ENCODE data around the gene TWF2.

Gene TWF2

GRCh38 chr3:52237006-52237656, 1.8 kb downstream of the TWF2 start:
- peak; percentile 1 for DNase-seq

DNA sequence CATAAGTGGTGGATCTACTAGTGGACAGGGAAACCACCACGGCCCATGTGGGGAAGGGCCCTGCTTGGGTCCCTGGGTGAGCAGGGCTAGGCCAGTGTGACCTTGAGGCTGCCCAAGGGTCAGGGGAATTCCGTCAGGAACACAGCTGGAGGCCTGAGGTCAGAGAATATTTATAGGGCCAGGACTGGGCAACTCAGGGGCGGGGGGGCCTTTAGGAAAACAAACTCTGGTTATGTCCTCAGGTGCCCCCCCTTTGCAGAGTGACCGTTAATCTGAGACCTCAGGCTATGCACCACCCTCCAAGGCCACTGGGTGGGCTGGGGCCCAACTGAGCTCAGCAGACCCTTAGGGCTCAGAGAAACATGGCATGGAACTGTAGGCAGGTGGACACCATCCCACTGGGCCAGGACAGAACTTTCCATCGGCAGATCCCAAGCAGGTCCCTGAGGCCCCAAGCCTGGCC, 2.5 kb downstream of the TWF2 start:
- no peak for DNase-seq

- DNase-seq = no peak
Measured at GRCh38 chr3:52234516-52235447, 4.2 kb downstream of the TWF2 start.

GRCh38 chr3:52233968-52234367, 5.0 kb downstream of the TWF2 start:
- no peak for DNase-seq

- DNase-seq = no peak
Measured at GRCh38 chr3:52233108-52233591, 5.8 kb downstream of the TWF2 start.

DNA sequence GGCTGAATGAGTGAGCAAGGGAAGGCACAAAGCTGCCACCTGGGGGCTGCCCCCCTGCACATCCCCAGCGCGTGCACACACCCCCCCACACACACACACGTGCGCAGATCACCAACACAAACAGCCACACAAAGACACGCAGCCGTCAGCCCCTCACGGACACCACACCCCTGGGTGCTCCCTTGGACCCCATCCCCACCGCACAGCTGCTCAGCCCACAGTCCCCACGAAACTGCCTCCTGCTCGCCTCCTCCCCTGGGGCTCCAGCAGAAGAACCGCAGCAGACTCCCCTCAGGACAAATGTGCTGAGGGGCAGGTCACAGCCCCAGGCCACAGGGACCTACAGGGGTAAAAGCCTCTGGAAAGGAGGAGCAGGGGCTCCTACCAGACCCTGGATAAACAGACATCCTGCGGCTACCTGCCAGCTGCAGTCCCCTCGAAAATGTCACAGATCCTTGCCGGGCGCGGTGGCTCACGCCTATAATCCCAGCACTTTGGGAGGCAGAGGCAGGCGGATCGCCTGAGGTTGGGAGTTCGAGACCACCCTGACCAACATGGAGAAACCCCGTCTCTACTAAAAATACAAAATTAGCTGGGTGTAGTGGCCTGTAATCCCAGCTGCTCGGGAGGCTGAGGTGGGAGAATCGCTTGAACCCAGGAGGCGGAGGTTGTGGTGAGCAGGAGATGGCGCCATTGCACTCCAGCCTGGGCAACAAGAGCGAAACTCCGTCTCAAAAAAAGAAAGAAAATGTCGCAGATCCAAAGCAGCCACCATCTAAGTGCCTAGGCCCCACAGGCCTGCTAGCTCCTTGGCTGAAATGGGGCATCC, 6.5 kb downstream of the TWF2 start:
- peak; percentile 42 for DNase-seq

- peak; percentile 92 for DNase-seq
Measured at GRCh38 chr3:52231502-52232278, 7.3 kb downstream of the TWF2 start.

GRCh38 chr3:52230889-52231499, 8.0 kb downstream of the TWF2 start:
- no peak for DNase-seq

GRCh38 chr3:52230461-52230860, 8.5 kb downstream of the TWF2 start:
- DNase-seq = no peak

DNA sequence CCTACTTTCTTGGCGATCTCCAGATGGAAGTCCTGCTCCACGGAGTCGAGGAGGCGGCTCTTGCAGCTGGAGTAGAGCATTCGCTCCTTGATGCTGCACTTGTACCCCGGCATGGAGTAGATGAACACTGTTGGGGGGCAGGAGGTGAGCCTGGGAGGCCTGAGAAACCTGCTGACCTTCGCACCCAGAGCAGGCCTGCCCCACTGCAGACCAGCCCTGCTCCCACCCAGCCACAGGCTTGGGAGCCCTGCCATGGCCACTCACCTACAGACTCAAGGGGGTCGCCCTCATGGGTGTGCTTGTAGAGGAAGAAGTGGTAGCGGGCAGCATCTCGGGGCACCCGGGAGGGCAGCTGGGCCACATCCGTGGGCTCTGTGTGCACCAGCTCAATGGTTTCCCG, 9.3 kb downstream of the TWF2 start:
- no peak for DNase-seq

- DNase-seq = no peak
Measured at GRCh38 chr3:52228751-52229291, 10.1 kb downstream of the TWF2 start.

DNA sequence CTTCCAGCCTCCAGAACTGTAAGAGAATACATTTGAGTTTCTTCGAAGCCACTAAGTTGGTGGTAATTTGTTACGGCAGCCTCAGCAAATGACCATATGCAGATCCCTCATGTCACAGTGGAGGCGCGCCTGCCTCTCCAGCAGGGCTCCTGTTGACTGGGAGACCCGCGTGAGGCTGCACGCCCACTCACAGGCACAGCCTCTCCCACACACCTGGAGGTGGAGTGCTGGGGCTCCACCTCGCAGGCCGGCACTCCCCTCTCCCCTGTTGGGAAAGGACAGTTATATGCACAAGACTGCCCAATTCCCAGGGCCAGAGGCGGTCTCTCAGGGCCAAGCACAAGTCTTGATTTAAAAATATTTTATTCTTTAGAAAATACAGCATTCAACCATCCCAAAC, 10.7 kb downstream of the TWF2 start:
- no peak for DNase-seq

- DNase-seq = no peak
Measured at GRCh38 chr3:52227766-52228165, 11.2 kb downstream of the TWF2 start.

DNA sequence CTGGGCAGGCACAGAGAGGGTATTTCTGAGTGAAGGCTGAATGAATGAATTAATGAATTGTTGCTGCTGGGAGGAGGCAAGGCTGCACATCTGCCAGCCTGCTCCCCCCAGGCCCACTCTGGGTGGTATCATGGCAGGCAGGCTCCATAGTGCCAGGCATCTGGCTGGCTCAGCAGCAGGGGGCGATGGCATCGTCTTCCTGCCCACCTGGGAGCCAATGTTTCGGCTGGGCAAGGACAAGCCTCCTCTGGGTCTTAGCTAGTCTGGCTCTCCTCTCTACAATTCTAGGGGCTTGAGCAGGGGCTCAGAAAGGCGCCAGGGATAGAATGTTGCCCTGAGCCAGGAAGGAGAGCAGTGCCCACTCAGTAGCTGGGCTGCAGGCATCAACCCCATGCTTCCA, 11.8 kb downstream of the TWF2 start:
- no peak for DNase-seq

DNA sequence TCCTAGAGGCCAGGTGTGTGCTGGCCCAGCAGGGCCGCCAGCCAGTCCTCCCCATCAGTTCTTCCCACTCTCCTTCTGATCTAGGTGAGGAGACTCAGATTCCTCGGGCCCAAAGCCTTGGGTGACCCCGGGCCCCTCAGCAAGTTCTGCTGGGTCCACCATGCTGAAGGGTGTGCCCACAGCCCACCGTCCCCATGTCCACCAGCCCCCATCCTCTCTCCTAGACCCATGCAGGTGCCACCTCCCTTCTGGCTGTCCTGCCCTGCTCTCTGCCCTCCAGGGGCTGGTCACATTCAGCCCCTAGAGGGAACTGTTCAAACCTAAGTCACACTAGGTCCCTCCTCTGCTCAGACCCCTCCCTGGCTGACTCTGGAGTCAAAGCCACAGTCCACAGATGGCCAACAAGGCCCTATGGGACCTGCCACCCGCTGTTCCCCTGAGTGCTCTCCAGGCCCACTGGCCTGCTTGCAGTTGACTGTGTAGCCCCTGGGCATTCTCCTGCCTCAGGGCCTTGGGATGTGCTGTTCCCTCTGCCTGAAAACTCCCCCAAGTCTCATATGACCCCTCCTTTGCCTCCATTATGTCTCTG, 12.6 kb downstream of the TWF2 start:
- no peak for DNase-seq

GRCh38 chr3:52225452-52226228, 13.3 kb downstream of the TWF2 start, which contains the start of gene TLR9:
TLR9 (minus strand) TSS chr3:52225645; CDS start chr3:52225529, 116 bp downstream.
- peak; percentile 28 for DNase-seq

DNA sequence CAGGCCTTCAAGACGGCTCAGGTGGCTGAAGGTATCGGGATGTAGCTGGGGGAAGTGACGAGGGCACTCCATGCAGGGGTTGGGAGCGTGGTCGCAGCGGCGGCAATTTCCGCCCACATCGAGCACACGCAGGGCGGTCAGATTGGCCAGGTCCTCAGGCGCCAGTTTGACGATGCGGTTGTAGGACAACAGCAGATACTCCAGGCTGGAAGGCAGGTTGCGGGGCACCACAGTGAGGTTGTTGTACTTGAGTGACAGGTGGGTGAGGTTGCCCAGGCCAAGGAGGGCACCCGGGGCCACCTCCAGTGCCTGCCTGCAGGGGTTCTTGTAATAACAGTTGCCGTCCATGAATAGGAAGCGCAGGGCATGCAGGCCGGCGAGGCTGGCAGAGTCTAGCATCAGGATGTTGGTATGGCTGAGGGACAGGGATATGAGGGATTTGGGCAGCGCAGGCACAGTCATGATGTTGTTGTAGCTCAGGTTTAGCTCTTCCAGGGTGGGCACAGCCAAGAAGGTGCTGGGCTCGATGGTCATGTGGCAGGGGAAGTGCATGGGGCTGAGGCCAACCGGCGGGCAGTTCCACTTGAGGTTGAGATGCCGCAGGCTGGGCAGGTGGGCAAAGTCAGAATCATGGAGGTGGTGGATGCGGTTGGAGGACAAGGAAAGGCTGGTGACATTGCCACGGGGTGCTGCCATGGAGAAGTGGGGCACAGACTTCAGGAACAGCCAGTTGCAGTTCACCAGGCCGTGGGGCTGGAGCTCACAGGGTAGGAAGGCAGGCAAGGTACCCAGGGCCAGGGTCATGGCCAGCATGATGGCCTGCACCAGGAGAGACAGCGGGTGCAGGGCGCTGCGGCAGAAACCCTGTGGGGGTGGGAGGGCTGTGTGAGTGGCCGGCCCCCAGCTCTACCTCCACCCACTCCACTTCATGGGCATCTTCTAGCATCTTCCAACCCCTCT, 15.2 kb downstream of the TWF2 start:
- DNase-seq = no peak

DNA sequence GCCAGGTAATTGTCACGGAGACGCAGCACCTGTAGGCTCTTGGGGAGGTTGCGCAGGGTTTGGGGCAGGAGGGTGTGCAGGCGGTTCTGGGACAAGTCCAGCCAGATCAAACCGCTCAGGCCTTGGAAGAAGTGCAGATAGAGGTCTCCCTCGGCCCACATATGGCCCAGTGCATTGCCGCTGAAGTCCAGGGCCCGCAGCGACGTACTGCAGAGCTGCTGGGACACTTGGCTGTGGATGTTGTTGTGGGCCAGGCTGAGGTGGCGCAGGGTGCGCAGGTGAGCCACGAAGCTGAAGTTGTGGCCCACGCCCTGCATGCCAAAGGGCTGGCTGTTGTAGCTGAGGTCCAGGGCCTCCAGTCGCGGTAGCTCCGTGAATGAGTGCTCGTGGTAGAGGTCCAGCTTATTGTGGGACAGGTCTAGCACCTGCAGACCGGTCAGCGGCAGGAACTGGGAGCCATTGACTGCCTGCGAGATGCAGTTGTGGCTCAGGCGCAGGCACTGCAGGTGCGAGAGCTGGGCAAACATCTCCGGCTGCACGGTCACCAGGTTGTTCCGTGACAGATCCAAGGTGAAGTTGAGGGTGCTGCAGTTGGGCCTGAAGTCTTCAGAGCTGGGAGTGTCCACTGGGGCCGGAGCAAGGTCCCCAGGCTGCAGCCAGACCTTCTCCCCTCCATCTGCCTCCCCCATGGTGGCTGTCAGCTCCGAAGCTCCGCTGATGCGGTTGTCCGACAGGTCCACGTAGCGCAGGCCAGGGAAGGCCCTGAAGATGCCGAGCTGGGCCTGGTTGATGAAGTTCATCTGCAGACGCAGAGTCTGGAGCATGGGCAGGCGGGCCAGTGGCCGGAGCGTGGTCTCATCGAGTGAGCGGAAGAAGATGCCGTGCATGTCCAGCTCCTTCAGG, 16.4 kb downstream of the TWF2 start:
- DNase-seq = no peak

Measured in stimulated activated CD4-positive, alpha-beta T cell treated with anti-CD3 and anti-CD28 coated beads, Interleukin-4, amount 100 ng/mL, for 1 hour (primary cell).